Suprapubic skin (tissue), 4 donors: ENCODE results near the gene RBM28.

Source experiments
- EP300 ChIP-seq: sonication (generic); formaldehyde crosslinking; IDR thresholded peaks from one replicate; pipeline ENCODE4 v1.6.1; 2017; ENCODE audit warnings: antibody characterized with exemption
- POLR2AphosphoS5 ChIP-seq, 3 donors: sonication (generic); formaldehyde crosslinking; IDR thresholded peaks; one replicate each; pipeline ENCODE4 v1.6.1; 2017; ENCODE audit warnings: antibody characterized with exemption in 3 of 3

DNA sequence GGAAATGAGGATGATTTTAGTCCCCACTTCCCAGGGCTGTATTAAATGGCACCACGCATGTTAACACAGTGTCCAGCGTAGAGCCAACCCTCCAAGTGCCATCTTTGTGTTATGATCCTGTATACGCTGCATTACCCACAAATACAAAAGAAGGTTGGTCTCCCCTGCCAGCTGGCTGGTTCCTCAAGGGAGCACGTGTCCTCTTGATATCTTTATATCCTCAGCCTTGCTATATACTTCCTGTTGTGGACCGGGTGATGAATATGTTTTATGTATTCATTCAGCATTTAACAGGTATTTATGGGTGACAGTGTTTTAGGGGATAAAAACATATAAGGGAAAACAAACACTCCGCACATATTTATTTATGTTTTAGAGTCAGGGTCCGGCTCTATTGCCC, 41.0 kb upstream of the RBM28 start:
- no peak for TF ChIP-seq EP300
- TF ChIP-seq POLR2AphosphoS5 (IDR thresholded peaks at IDR 0.05) = no peak
